Measurements from ENCODE around the gene RARA.

GRCh38 chr17:40349895-40350688 lies 41.1 kb downstream of the RARA start:
- TF ChIP-seq YY1 (IDR thresholded peaks at IDR 0.05; ENCODE audit: insufficient read depth, insufficient read length) (no peak), ZNF274 (IDR thresholded peaks at IDR 0.05; ENCODE audit: low read depth, low read length) (no peak), SUZ12 (IDR thresholded peaks at IDR 0.05; ENCODE audit: extremely low read depth, insufficient read depth, insufficient read length) (no peak)
